ENCODE results near the gene ARAF.

The ARAF gene

DNA sequence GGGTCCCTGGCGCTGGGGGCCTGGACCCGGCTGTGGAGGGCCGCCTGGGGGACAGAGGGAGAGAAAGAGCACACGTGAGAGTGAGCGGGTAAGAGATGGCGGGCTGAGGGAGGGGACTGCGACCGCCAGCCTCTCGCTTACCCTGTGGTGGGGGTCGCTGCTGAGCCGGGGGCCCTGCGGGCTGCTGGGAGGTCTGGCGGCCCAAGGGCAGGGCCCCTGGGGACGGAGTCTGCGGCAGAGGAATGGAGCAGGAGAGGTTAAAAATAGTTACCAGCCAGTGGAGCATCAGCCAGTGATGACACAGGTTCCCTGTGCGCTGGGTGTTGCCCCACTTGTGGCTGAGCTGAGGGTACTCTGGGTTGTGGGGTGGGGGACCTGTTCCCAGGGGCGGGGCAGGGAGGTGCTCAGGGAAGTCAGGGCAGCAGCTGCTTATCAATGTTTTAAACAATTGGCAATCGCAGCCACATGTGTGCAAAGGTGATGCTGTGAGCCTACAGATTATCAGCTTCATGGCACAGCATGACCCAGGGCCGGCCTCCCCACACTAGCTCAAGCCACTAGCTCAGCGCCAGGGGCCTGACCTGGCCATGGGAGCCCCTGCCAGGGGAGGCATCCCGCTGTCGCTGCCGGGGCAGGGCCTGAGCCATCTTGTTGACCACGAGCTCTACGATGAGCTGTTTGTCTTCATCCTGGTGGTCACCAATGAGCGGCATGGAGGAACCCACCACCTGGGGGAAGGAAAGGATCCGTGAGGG lies 13.7 kb downstream of the ARAF start:
- TF ChIP-seq ZNF174 (tag by site-specific recombination; IDR thresholded peaks at IDR 0.05) (no peak), PRDM1 (tag by site-specific recombination; IDR thresholded peaks at IDR 0.05) (no peak), ZNF473 (tag by site-specific recombination; IDR thresholded peaks at IDR 0.05) (no peak), YY1 (tag by site-specific recombination; IDR thresholded peaks at IDR 0.05) (no peak), ZNF184 (tag by site-specific recombination; IDR thresholded peaks at IDR 0.05) (no peak), ZFP69B (tag by site-specific recombination; IDR thresholded peaks at IDR 0.05) (no peak), ZNF600 (tag by site-specific recombination; IDR thresholded peaks at IDR 0.05) (no peak), ZBTB8A (tag by site-specific recombination; IDR thresholded peaks at IDR 0.05) (no peak), ZNF791 (tag by site-specific recombination; IDR thresholded peaks at IDR 0.05) (no peak)
- TF ChIP-seq, protein P1, sequence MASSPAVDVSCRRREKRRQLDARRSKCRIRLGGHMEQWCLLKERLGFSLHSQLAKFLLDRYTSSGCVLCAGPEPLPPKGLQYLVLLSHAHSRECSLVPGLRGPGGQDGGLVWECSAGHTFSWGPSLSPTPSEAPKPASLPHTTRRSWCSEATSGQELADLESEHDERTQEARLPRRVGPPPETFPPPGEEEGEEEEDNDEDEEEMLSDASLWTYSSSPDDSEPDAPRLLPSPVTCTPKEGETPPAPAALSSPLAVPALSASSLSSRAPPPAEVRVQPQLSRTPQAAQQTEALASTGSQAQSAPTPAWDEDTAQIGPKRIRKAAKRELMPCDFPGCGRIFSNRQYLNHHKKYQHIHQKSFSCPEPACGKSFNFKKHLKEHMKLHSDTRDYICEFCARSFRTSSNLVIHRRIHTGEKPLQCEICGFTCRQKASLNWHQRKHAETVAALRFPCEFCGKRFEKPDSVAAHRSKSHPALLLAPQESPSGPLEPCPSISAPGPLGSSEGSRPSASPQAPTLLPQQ (tag by site-specific recombination; IDR thresholded peaks at IDR 0.05): no peak
- TF ChIP-seq, protein P2, sequence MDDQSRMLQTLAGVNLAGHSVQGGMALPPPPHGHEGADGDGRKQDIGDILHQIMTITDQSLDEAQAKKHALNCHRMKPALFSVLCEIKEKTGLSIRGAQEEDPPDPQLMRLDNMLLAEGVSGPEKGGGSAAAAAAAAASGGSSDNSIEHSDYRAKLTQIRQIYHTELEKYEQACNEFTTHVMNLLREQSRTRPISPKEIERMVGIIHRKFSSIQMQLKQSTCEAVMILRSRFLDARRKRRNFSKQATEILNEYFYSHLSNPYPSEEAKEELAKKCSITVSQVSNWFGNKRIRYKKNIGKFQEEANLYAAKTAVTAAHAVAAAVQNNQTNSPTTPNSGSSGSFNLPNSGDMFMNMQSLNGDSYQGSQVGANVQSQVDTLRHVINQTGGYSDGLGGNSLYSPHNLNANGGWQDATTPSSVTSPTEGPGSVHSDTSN (CRISPR knock-in tag; IDR thresholded peaks at IDR 0.05): no peak
- TF ChIP-seq, protein P3, sequence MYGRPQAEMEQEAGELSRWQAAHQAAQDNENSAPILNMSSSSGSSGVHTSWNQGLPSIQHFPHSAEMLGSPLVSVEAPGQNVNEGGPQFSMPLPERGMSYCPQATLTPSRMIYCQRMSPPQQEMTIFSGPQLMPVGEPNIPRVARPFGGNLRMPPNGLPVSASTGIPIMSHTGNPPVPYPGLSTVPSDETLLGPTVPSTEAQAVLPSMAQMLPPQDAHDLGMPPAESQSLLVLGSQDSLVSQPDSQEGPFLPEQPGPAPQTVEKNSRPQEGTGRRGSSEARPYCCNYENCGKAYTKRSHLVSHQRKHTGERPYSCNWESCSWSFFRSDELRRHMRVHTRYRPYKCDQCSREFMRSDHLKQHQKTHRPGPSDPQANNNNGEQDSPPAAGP (tag by site-specific recombination; IDR thresholded peaks at IDR 0.05): no peak
- no peaks in the 10 kb centered on the region for H3K9me3 ChIP-seq (ENCODE audit: control insufficient read depth, insufficient read depth, low read depth, low read length)
- CTCF ChIA-PET: interaction anchor here (0.7 kb wide), 1 partner anchor 34 kb away, joined by 3 read pairs; no protein-coding TSS in a partner anchor
- H3K27ac ChIP-seq (ENCODE audit: extremely low read depth, low read depth, low read length): no peak overlapping the region
- POLR2A ChIA-PET: interaction anchor here (0.9 kb wide), 1 partner anchor 19 kb away, joined by 6 read pairs; no protein-coding TSS in a partner anchor
- H3K36me3 ChIP-seq (ENCODE audit: control insufficient read depth in 2 of 2, insufficient read depth in 1 of 2, low read length in 2 of 2): peaks cover 0 to 19% of the 10 kb centered on the region in 2 experiments; a peak in 1 of 3 replicates
- H3K4me1 ChIP-seq (ENCODE audit: control insufficient read depth, insufficient read depth, low read length): no peaks in the 10 kb centered on the region
- no peak overlapping the region for H3K4me3 ChIP-seq (ENCODE audit: low read depth, low read length)

DNA sequence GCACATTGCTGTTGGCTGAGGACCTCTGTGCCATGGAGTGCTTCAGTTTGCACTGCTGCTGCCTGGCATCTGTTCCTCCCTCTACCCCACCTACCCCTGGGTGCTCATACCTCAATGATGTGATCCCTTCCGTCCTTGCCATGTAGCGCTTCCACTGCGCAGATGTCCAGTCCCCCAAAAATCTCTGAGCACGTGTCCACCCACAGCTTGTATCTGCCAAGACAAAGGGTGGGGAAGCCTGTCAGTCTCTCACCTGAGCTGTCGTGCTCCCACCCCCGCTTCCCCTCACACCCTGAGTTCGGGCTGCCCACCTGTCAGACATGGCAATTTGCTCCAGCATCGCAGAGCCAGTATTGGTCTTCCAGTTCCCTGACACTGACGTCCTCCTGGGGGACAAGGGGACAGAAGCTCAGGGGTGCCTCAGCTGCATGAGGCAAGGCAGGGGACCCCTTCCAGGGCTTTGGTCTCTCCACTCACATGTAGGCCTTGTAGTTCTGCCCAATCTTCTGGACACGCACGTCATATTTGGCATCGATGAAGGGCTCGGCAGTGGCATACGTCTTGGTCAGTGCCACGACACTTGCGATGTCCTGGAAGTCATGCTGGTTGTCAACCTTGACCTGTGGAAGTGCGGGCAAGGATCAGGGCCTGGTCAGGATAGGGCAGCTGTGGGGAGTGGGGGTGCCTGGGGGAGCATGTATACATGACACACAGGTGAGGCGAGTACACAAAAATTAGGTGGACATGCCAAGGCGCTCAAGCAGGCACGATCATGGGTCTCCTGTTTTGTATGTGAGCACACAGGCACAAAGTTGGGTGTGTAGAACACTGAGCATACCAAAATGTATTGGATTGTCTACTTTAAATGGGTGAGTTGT lies 15.3 kb downstream of the ARAF start:
- no peaks in the 10 kb centered on the region for H3K4me1 ChIP-seq (ENCODE audit: control insufficient read depth, insufficient read depth, low read length)
- H3K9me3 ChIP-seq (ENCODE audit: control insufficient read depth, insufficient read depth, low read depth, low read length): no peaks in the 10 kb centered on the region
- CTCF ChIA-PET: no interaction called here
- H3K27ac ChIP-seq (ENCODE audit: extremely low read depth, low read depth, low read length): no peak overlapping the region
- peaks cover 0 to 8% of the 10 kb centered on the region in 2 experiments; a peak in 1 of 3 replicates for H3K36me3 ChIP-seq (ENCODE audit: control insufficient read depth in 2 of 2, insufficient read depth in 1 of 2, low read length in 2 of 2)
- POLR2A ChIA-PET: no interaction called here
- no peak overlapping the region for H3K4me3 ChIP-seq (ENCODE audit: low read depth, low read length)
- no peak for TF ChIP-seq ZNF629 (tag by site-specific recombination; IDR thresholded peaks at IDR 0.05)
- no peak for TF ChIP-seq GFI1B (tag by site-specific recombination; IDR thresholded peaks at IDR 0.05)
- no peak for TF ChIP-seq ZNF391 (tag by site-specific recombination; IDR thresholded peaks at IDR 0.05; ENCODE audit: borderline replicate concordance, low read depth)
- TF ChIP-seq ZBTB7A (tag by site-specific recombination; IDR thresholded peaks at IDR 0.05; ENCODE audit: low read depth): no peak
- TF ChIP-seq ZNF600 (tag by site-specific recombination; IDR thresholded peaks at IDR 0.05): no peak
- no peak for TF ChIP-seq ZNF701 (tag by site-specific recombination; IDR thresholded peaks at IDR 0.05)
- TF ChIP-seq, protein P4, sequence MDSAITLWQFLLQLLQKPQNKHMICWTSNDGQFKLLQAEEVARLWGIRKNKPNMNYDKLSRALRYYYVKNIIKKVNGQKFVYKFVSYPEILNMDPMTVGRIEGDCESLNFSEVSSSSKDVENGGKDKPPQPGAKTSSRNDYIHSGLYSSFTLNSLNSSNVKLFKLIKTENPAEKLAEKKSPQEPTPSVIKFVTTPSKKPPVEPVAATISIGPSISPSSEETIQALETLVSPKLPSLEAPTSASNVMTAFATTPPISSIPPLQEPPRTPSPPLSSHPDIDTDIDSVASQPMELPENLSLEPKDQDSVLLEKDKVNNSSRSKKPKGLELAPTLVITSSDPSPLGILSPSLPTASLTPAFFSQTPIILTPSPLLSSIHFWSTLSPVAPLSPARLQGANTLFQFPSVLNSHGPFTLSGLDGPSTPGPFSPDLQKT (IDR thresholded peaks at IDR 0.05; ENCODE audit: borderline replicate concordance, low read depth, low read length): no peak
- no peak for TF ChIP-seq ZNF654 (tag by site-specific recombination; IDR thresholded peaks at IDR 0.05; ENCODE audit: low read depth)
- TF ChIP-seq ZNF214 (tag by site-specific recombination; IDR thresholded peaks at IDR 0.05; ENCODE audit: borderline replicate concordance): no peak
- TF ChIP-seq ZNF140 (tag by site-specific recombination; IDR thresholded peaks at IDR 0.05): no peak
- no peak for TF ChIP-seq ZNF777 (tag by site-specific recombination; IDR thresholded peaks at IDR 0.05; ENCODE audit: borderline replicate concordance)
- TF ChIP-seq MZF1 (tag by site-specific recombination; IDR thresholded peaks at IDR 0.05; ENCODE audit: borderline replicate concordance): no peak
- no peak for TF ChIP-seq ZNF350 (tag by site-specific recombination; IDR thresholded peaks at IDR 0.05)
- TF ChIP-seq ZNF169 (tag by site-specific recombination; IDR thresholded peaks at IDR 0.05): no peak
- TF ChIP-seq ZNF621 (tag by site-specific recombination; IDR thresholded peaks at IDR 0.05): no peak
